HepG2 (cell line): ENCODE measurements around the gene ARHGEF39. TPM values are rescaled to one million over a fixed set of nuclear protein-coding genes. Genes with fewer than 3 reads are reported as not detected.

Source experiments
- ELF4 ChIP-seq: sonication (generic); formaldehyde crosslinking; IDR thresholded peaks from 2 replicates; pipeline ENCODE4 v1.5.0; 2020; ENCODE audit warnings: missing genetic modification reagents, mild to moderate bottlenecking, moderate library complexity, borderline replicate concordance
- ESRRA ChIP-seq: sonication (generic); formaldehyde crosslinking; IDR thresholded peaks from 2 replicates; pipeline ENCODE4 v1.5.1; 2020; ENCODE audit warnings: mild to moderate bottlenecking, low read depth, missing genetic modification reagents
- GATAD2A ChIP-seq: IDR thresholded peaks from 2 replicates; pipeline ENCODE4 v1.6.1; 2016
- GRHL1 ChIP-seq: sonication (generic); formaldehyde crosslinking; conservative IDR thresholded peaks from 2 replicates; pipeline ENCODE4 v1.8.0; 2022; ENCODE audit warnings: missing genetic modification reagents
- KLF12 ChIP-seq: sonication (generic); formaldehyde crosslinking; IDR thresholded peaks from 2 replicates; pipeline ENCODE4 v1.4.0; 2020; ENCODE audit warnings: missing genetic modification reagents, borderline replicate concordance
- LBX2 ChIP-seq: sonication (generic); formaldehyde crosslinking; IDR thresholded peaks from 2 replicates; pipeline ENCODE4 v1.5.0; 2020; ENCODE audit warnings: missing genetic modification reagents, mild to moderate bottlenecking, borderline replicate concordance
- MYC ChIP-seq: sonication (generic); formaldehyde crosslinking; IDR thresholded peaks from 2 replicates; pipeline ENCODE4 v1.9.0; 2021; ENCODE audit warnings: missing genetic modification reagents, borderline replicate concordance
- SIN3A ChIP-seq: IDR thresholded peaks from 2 replicates; pipeline ENCODE4 v1.6.1; 2011; ENCODE audit warnings: low read depth, mild to moderate bottlenecking, control low read depth, low read length, borderline replicate concordance
- SP1 ChIP-seq, 2 experiments: fragments of 450-650 bp in 1 of 2; sonication (generic) in 1 of 2; formaldehyde crosslinking in 1 of 2; IDR thresholded peaks; 2 replicates each; pipeline versions ENCODE4 v1.4.0 to v1.6.1; 2016 to 2020; ENCODE audit warnings: missing genetic modification reagents in 1 of 2
- THRA ChIP-seq: sonication (generic); formaldehyde crosslinking; IDR thresholded peaks from 2 replicates; pipeline ENCODE4 v1.4.0; 2020; ENCODE audit warnings: missing genetic modification reagents, borderline replicate concordance
- TSC22D2 ChIP-seq: sonication (generic); formaldehyde crosslinking; IDR thresholded peaks from 2 replicates; pipeline ENCODE4 v1.5.1; 2020; ENCODE audit warnings: missing genetic modification reagents, mild to moderate bottlenecking, borderline replicate concordance
- ZFX ChIP-seq: sonication (generic); formaldehyde crosslinking; IDR thresholded peaks from 2 replicates; pipeline ENCODE4 v1.4.0; 2020; ENCODE audit warnings: mild to moderate bottlenecking, low read depth, missing genetic modification reagents, moderate library complexity
- ZNF292 ChIP-seq: sonication (generic); formaldehyde crosslinking; IDR thresholded peaks from 2 replicates; pipeline ENCODE4 v1.8.1; 2022; ENCODE audit warnings: mild to moderate bottlenecking, low read depth, missing genetic modification reagents, borderline replicate concordance
- ZNF326 ChIP-seq: sonication (generic); formaldehyde crosslinking; IDR thresholded peaks from 2 replicates; pipeline ENCODE4 v1.4.0; 2020; ENCODE audit warnings: missing genetic modification reagents, borderline replicate concordance
- ZNF543 ChIP-seq: sonication (generic); formaldehyde crosslinking; IDR thresholded peaks from 2 replicates; pipeline ENCODE4 v1.4.0; 2020; ENCODE audit warnings: mild to moderate bottlenecking, missing genetic modification reagents
- ZNF558 ChIP-seq: sonication (generic); formaldehyde crosslinking; IDR thresholded peaks from 2 replicates; pipeline ENCODE4 v1.9.0; 2022; ENCODE audit warnings: mild to moderate bottlenecking, missing genetic modification reagents, borderline replicate concordance
- polyA plus RNA-seq, 8 experiments: library from polyadenylated mRNA; depleted of rRNA in 3 of 8; stranded (reverse) in 7 of 8; unstranded in 1 of 8; fragments of >200 nt; fragmentation: Illumina TruSeq in 4 of 8; extraction: Trizol in 4 of 8; gene quantifications; 2 replicates each; pipeline versions ENCODE4 v1.2.1 to v1.2.3, GENCODE V29; 2011 to 2016; ENCODE audit warnings: low read depth in 4 of 8, missing spikeins in 1 of 8, mixed read lengths in 1 of 8; ENCODE audit not compliant: insufficient read depth in 1 of 8
- total RNA-seq, 5 experiments: library from RNA; depleted of rRNA; stranded (reverse); fragments of >200 nt; fragmentation: Illumina TruSeq; extraction: Trizol; gene quantifications; 2 replicates each; pipeline ENCODE4 v1.2.3, GENCODE V29; 2016; ENCODE audit warnings: low read depth in 1 of 5
- TF ChIP-seq, protein P1 (sequence below): sonication (generic); formaldehyde crosslinking; conservative IDR thresholded peaks from 2 replicates; pipeline ENCODE4 v1.8.0; 2022; ENCODE audit warnings: mild to moderate bottlenecking, moderate library complexity, missing genetic modification reagents
- TF ChIP-seq, protein P2 (sequence below): sonication (generic); formaldehyde crosslinking; IDR thresholded peaks from 2 replicates; pipeline ENCODE4 v1.5.0; 2020; ENCODE audit warnings: missing genetic modification reagents
- TF ChIP-seq, protein P3 (sequence below): sonication (generic); formaldehyde crosslinking; IDR thresholded peaks from 2 replicates; pipeline ENCODE4 v1.5.0; 2020; ENCODE audit warnings: missing genetic modification reagents

Gene ARHGEF39
- total and polyA plus RNA-seq, 2 of the 13 experiments (the other 11 are each of a cell fraction or from before 2014, with no cell fraction given): 11.2 to 12.3 TPM

- TF ChIP-seq TSC22D2 (CRISPR knock-in tag) (peak; percentile 75; the same call in 1 of the 2 replicates), KLF12 (CRISPR knock-in tag) (no peak; the same call in 1 of the 2 replicates), MYC (CRISPR knock-in tag) (peak; percentile 94), GRHL1 (CRISPR knock-in tag) (no peak), THRA (CRISPR knock-in tag) (peak; percentile 56), SIN3A (peak; percentile 93; the same call in 1 of the 2 replicates), ESRRA (peak; percentile 12; the same call in 1 of the 2 replicates), SP1 (IDR thresholded peaks at IDR 0.05) (no peak), SP1 (CRISPR knock-in tag; IDR thresholded peaks at IDR 0.05) (peak; percentile 71), ZNF558 (CRISPR knock-in tag) (peak; percentile 68; the same call in 1 of the 2 replicates), LBX2 (CRISPR knock-in tag) (0 out of 2 replicates have a peak, but pooled peaks have one; percentile 29), ELF4 (no peak), ZFX (CRISPR knock-in tag) (peak; percentile 63), ZNF326 (CRISPR knock-in tag) (no peak), ZNF292 (CRISPR knock-in tag) (no peak), ZNF543 (CRISPR knock-in tag) (peak; percentile 48; the same call in 1 of the 2 replicates), GATAD2A (CRISPR knock-in tag) (peak; percentile 52)
- TF ChIP-seq, protein P1, sequence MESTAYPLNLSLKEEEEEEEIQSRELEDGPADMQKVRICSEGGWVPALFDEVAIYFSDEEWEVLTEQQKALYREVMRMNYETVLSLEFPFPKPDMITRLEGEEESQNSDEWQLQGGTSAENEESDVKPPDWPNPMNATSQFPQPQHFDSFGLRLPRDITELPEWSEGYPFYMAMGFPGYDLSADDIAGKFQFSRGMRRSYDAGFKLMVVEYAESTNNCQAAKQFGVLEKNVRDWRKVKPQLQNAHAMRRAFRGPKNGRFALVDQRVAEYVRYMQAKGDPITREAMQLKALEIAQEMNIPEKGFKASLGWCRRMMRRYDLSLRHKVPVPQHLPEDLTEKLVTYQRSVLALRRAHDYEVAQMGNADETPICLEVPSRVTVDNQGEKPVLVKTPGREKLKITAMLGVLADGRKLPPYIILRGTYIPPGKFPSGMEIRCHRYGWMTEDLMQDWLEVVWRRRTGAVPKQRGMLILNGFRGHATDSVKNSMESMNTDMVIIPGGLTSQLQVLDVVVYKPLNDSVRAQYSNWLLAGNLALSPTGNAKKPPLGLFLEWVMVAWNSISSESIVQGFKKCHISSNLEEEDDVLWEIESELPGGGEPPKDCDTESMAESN (CRISPR knock-in tag): peak; percentile 98
- TF ChIP-seq, protein P2, sequence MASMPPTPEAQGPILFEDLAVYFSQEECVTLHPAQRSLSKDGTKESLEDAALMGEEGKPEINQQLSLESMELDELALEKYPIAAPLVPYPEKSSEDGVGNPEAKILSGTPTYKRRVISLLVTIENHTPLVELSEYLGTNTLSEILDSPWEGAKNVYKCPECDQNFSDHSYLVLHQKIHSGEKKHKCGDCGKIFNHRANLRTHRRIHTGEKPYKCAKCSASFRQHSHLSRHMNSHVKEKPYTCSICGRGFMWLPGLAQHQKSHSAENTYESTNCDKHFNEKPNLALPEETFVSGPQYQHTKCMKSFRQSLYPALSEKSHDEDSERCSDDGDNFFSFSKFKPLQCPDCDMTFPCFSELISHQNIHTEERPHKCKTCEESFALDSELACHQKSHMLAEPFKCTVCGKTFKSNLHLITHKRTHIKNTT: no peak
- TF ChIP-seq, protein P3, sequence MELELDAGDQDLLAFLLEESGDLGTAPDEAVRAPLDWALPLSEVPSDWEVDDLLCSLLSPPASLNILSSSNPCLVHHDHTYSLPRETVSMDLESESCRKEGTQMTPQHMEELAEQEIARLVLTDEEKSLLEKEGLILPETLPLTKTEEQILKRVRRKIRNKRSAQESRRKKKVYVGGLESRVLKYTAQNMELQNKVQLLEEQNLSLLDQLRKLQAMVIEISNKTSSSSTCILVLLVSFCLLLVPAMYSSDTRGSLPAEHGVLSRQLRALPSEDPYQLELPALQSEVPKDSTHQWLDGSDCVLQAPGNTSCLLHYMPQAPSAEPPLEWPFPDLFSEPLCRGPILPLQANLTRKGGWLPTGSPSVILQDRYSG (CRISPR knock-in tag): no peak
These were observed at the start of gene ARHGEF39 (continued) for GRCh38 chr9:35664531-35665470.
